D721Med (cell line): ENCODE data around the gene TAAR6.
"Not testable (repeated sequence)": the region's sequence is repeated elsewhere in the genome, so short reads cannot be mapped to it uniquely, and the experiment has no call there.

Experiments
- DNase-seq: peaks from one replicate; pipeline ENCODE4 v3.0.0; 2011; ENCODE audit warnings: low spot score; ENCODE audit not compliant: insufficient read length
- FAIRE-seq: peaks from 2 replicates; lab custom pipeline; 2011; peaks lifted over from hg19 to GRCh38; lab: Jason Lieb, UNC
- CTCF ChIP-seq: IDR thresholded peaks from 2 replicates; pipeline ENCODE4 v1.5.1; 2012; ENCODE audit warnings: mild to moderate bottlenecking, control low read depth; ENCODE audit not compliant: insufficient read depth; ENCODE audit errors: missing control alignments

TAAR6 gene

GRCh38 chr6:132589454-132589853, 19.3 kb downstream of the TAAR6 start, which contains the start of gene TAAR5:
TAAR5 (minus strand) TSS chr6:132589741; CDS start chr6:132589686, 55 bp downstream.
- no peak for TF ChIP-seq CTCF
- no peak for DNase-seq
- FAIRE-seq = no peak

GRCh38 chr6:132590362-132590761, 20.2 kb downstream of the TAAR6 start:
- DNase-seq (no peak), FAIRE-seq (no peak)
- no peak for TF ChIP-seq CTCF

GRCh38 chr6:132592855-132593254, 22.7 kb downstream of the TAAR6 start:
- TF ChIP-seq CTCF = no peak
- DNase-seq (no peak), FAIRE-seq (no peak)

- TF ChIP-seq CTCF = no peak
- DNase-seq (no peak), FAIRE-seq (no peak)
Measured at GRCh38 chr6:132596201-132596600, 26.1 kb downstream of the TAAR6 start.

GRCh38 chr6:132598473-132598872, 28.4 kb downstream of the TAAR6 start:
- no peak for FAIRE-seq
- TF ChIP-seq CTCF = no peak
- no peak for DNase-seq

- not testable (repeated sequence) for DNase-seq, FAIRE-seq
Measured at GRCh38 chr6:132600900-132601299, 30.8 kb downstream of the TAAR6 start.

- DNase-seq = no peak
- TF ChIP-seq CTCF = no peak
- no peak for FAIRE-seq
Measured at GRCh38 chr6:132604635-132605152, 34.6 kb downstream of the TAAR6 start.
